Right cardiac atrium (tissue), 5 donors: ENCODE results near the gene GTF3C1. TPM values are rescaled to one million over a fixed set of nuclear protein-coding genes. Genes with fewer than 3 reads are reported as not detected.
A peak's percentile ranks its signal among the peaks of the same experiment; 100 is the strongest.
"Not testable (repeated sequence)": the region's sequence is repeated elsewhere in the genome, so short reads cannot be mapped to it uniquely, and the experiment has no call there.

Experiments used
- ATAC-seq, 2 donors: fragments of 200-7000 bp; cut with Tn5 transposase; one replicate each; pipeline versions ENCODE4 v1.8.0 to v1.9.1; 2020; ENCODE audit warnings: moderate library complexity in 2 of 2, mild to moderate bottlenecking in 1 of 2
- DNase-seq, 3 donors: peaks; one replicate each; pipeline ENCODE4 v3.0.0-alpha.2; 2020
- H3K27ac ChIP-seq: one replicate; pipeline ENCODE4 v1.5.1; 2013; ENCODE audit warnings: mild to moderate bottlenecking, low read length, control low read depth, moderate library complexity
- H3K27me3 ChIP-seq: one replicate; pipeline ENCODE4 v1.6.1; 2013; ENCODE audit not compliant: control insufficient read depth, insufficient read depth
- H3K4me1 ChIP-seq: one replicate; pipeline ENCODE4 v1.6.1; 2013; ENCODE audit warnings: low read length; ENCODE audit not compliant: control insufficient read depth, insufficient read depth
- H3K4me3 ChIP-seq: one replicate; pipeline ENCODE4 v1.5.1; 2013; ENCODE audit warnings: low read length, control low read depth
- H3K9me3 ChIP-seq: one replicate; pipeline ENCODE4 v1.6.1; 2013; ENCODE audit warnings: low read length; ENCODE audit not compliant: control insufficient read depth
- WGBS: extraction: QIAGEN DNeasy Blood & Tissue Kit; methylation state at CpG from one replicate; pipeline ENCODE4 v1.1.7; 2013; 5-methylcytosine and 5-hydroxymethylcytosine counted together
- intact Hi-C, 4 donors: fragments of 100-400 bp; cut with DNase I; formaldehyde crosslinking; loops; one replicate each; pipeline versions ENCODE4 v1.11.0 to v1.14.0; 2022 to 2023
- polyA plus RNA-seq: library from polyadenylated mRNA; stranded (reverse); fragments of 200-250 nt; gene quantifications from one replicate; pipeline ENCODE4 v1.2.3, GENCODE V29; 2013
- total RNA-seq, 4 donors: library from RNA; stranded (reverse); fragmentation: NEBNext Ultra II Directional; extraction: Animal tissue kit (Norgen Biotek cat#: 25700); gene quantifications; one replicate each; pipeline ENCODE4 v1.2.1, GENCODE V29; 2021
- donor health status: healthy with polysubstance abuse.
- donor health status: DM: no; HTN: yes; CAD: no.
- donor health status: DM: no; HTN: no; CAD: no.
- donor health status: DM: no; HTN: yes; CAD: no; lungs with severe emphysema.
- donor health status: DM: yes; HTN: yes; CAD: no.

GTF3C1 gene
- total and polyA plus RNA-seq, 5 donors: 49.0 to 58.6 (median 56.6) TPM

DNA sequence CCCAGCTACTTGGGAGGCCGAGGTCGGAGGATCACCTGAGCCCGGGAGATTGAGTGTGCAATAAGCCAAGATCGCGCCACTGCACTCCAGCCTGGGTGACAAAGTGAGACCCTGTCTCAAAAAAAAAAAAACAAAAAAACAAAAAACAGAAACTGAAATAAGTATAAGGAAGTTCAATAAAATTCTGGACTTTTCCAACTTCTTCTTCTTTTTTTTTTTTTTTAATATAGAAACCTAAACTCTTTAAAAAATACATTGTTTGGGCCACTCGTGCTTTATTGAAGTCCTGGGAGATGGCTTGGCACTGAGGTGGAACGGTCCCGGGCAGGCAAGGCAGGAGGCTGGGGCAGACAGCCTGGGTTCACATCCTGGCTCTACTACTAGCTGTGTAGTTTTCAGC is 37.0 kb upstream of the GTF3C1 start:
- Histone ChIP-seq H3K9me3 (no peaks in the 10 kb centered on the region), H3K4me3 (no peak overlapping the region), H3K27ac (no peak overlapping the region), H3K27me3 (no peaks in the 10 kb centered on the region), H3K4me1 (no peaks in the 10 kb centered on the region)
- intact Hi-C loops: no loop called here
- 85% methylated on average over 8 of the region's 8 CpGs for WGBS
- DNase-seq (no peak), ATAC-seq (no peak)

DNA sequence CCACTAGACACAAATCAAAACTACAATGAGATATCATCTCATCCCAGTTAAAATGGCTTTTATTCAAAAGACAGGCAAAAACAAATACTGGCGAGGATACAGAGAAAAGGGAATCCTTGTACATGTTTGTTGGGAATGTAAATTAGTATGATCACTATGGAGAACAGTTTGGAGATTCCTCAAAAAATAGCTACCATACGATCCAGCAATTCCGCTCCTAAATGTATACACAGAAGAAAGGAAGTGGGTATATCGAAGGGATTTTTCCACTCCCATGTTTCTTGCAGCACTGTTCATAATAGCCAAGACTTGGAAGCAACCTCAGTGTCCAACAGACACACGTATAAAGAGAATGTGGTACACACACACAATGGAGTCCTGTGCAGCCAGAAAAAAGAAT is 35.5 kb upstream of the GTF3C1 start:
- ATAC-seq (no peak), DNase-seq (no peak)
- Histone ChIP-seq H3K4me3 (no peak overlapping the region), H3K9me3 (no peaks in the 10 kb centered on the region), H3K27me3 (no peaks in the 10 kb centered on the region), H3K4me1 (no peaks in the 10 kb centered on the region), H3K27ac (no peak overlapping the region)
- 95% methylated on average over 5 of the region's 5 CpGs for WGBS
- intact Hi-C loops: no loop called here

- intact Hi-C loops: no loop called here
- no peak for ATAC-seq
- H3K27ac ChIP-seq: no peak overlapping the region
- no peak overlapping the region for H3K4me3 ChIP-seq
- no peak for DNase-seq
- 91% methylated on average over 1 of the region's 1 CpG for WGBS
- no peaks in the 10 kb centered on the region for H3K27me3 ChIP-seq
- H3K4me1 ChIP-seq: peaks cover 2% of the 10 kb centered on the region
- H3K9me3 ChIP-seq: no peaks in the 10 kb centered on the region
Observed at GRCh38 chr16:27583634-27584033, 33.9 kb upstream of the GTF3C1 start.

DNA sequence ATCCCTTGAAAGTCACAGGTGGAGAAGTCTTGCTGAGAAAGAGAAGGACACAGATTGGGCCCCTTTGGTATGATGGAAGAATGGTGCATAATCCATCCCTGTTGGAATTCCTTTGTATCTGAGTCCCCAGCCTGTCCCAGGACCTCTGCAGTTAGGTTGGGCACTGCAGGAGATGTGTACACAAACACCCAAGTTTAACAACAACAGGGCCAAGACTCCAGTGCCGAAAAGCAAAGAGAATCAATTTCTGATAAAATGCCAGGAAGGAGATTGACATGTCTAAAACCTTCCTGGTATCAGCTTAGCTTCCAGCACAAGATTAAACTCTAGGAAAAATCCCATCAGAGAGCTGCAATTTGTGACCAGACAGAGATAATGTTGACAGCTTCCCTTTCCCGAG is 33.2 kb upstream of the GTF3C1 start:
- DNase-seq: no peak
- WGBS: 31% methylated on average over 2 of the region's 2 CpGs
- ATAC-seq: no peak
- H3K4me1 ChIP-seq: peaks cover 2% of the 10 kb centered on the region
- H3K27me3 ChIP-seq: no peaks in the 10 kb centered on the region
- intact Hi-C loops: no loop called here
- no peak overlapping the region for H3K27ac ChIP-seq
- no peaks in the 10 kb centered on the region for H3K9me3 ChIP-seq
- no peak overlapping the region for H3K4me3 ChIP-seq

- Histone ChIP-seq H3K27me3 (no peaks in the 10 kb centered on the region), H3K9me3 (no peaks in the 10 kb centered on the region), H3K4me1 (peaks cover 2% of the 10 kb centered on the region), H3K4me3 (no peak overlapping the region), H3K27ac (no peak overlapping the region)
- WGBS: 75% methylated on average over 4 of the region's 4 CpGs
- no peak for DNase-seq
- intact Hi-C loops: no loop called here
- ATAC-seq: no peak
Observed at GRCh38 chr16:27579087-27579980, 29.6 kb upstream of the GTF3C1 start.

GRCh38 chr16:27576729-27577128 is 27.0 kb upstream of the GTF3C1 start:
- Histone ChIP-seq H3K27ac (no peak overlapping the region), H3K4me3 (no peak overlapping the region), H3K9me3 (no peaks in the 10 kb centered on the region), H3K27me3 (no peaks in the 10 kb centered on the region), H3K4me1 (peaks cover 2% of the 10 kb centered on the region)
- DNase-seq (no peak), ATAC-seq (no peak)
- WGBS: 84% methylated on average over 5 of the region's 5 CpGs
- intact Hi-C loops: no loop called here

- H3K27ac ChIP-seq: no peak overlapping the region
- no peaks in the 10 kb centered on the region for H3K9me3 ChIP-seq
- DNase-seq: peak in 2 of 3 donors; percentile 25 to 67
- intact Hi-C loops: no loop called here
- H3K4me3 ChIP-seq: no peak overlapping the region
- 69% methylated on average over 6 of the region's 6 CpGs for WGBS
- no peaks in the 10 kb centered on the region for H3K27me3 ChIP-seq
- H3K4me1 ChIP-seq: no peaks in the 10 kb centered on the region
- peak; percentile 58 to 67 for ATAC-seq
Observed at GRCh38 chr16:27572711-27573110, 23.0 kb upstream of the GTF3C1 start.

- H3K4me1 ChIP-seq: no peaks in the 10 kb centered on the region
- no peak overlapping the region for H3K27ac ChIP-seq
- no peak for DNase-seq
- 91% methylated on average over 8 of the region's 8 CpGs for WGBS
- ATAC-seq: peak; percentile 8 to 31
- intact Hi-C loops: no loop called here
- no peaks in the 10 kb centered on the region for H3K27me3 ChIP-seq
- H3K4me3 ChIP-seq: no peak overlapping the region
- H3K9me3 ChIP-seq: no peaks in the 10 kb centered on the region
Observed at GRCh38 chr16:27571433-27572326, 22.0 kb upstream of the GTF3C1 start.

DNA sequence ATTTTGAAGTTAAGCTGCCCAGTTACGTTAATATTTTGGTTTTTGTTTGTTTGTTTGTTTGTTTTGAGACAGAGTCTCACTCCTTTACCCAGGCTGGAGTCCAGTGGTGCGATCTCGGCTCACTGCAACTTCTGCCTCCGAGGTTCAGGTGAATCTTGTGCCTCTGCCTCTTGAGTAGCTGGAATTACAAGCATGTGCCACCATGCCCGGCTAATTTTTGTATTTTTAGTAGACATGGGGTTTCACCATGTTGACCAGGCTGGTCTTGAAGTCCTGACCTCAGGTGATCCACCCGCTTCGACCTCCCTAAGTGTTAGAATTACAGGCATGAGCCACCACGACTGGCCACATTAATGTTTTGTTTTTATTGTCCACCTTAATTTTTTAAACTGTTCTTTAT is 21.3 kb upstream of the GTF3C1 start:
- H3K4me1 ChIP-seq, ATAC-seq, intact Hi-C loops, DNase-seq, H3K9me3 ChIP-seq, H3K4me3 ChIP-seq, H3K27me3 ChIP-seq, H3K27ac ChIP-seq: not testable (repeated sequence)
- WGBS: 97% methylated on average over 8 of the region's 8 CpGs

GRCh38 chr16:27568077-27568476 is 18.4 kb upstream of the GTF3C1 start:
- H3K9me3 ChIP-seq: no peaks in the 10 kb centered on the region
- H3K27me3 ChIP-seq: no peaks in the 10 kb centered on the region
- no peak for DNase-seq
- no peak overlapping the region for H3K4me3 ChIP-seq
- no peak overlapping the region for H3K27ac ChIP-seq
- ATAC-seq: no peak
- intact Hi-C loops: no loop called here
- WGBS: 95% methylated on average over 4 of the region's 4 CpGs
- no peaks in the 10 kb centered on the region for H3K4me1 ChIP-seq

- Histone ChIP-seq H3K27me3 (no peaks in the 10 kb centered on the region), H3K4me1 (no peaks in the 10 kb centered on the region), H3K9me3 (no peaks in the 10 kb centered on the region), H3K27ac (no peak overlapping the region), H3K4me3 (no peak overlapping the region)
- DNase-seq (no peak), ATAC-seq (no peak)
- 82% methylated on average over 6 of the region's 6 CpGs for WGBS
- intact Hi-C loops: no loop called here
Observed at GRCh38 chr16:27566417-27566816, 16.7 kb upstream of the GTF3C1 start.
